Vagina (tissue), 2 donors: Measurements from ENCODE around the gene ZNF385A. TPM values are rescaled to one million over a fixed set of nuclear protein-coding genes. Genes with fewer than 3 reads are reported as not detected.

ENCODE experiments used
- DNase-seq, 2 donors: peaks; one replicate each; pipeline ENCODE4 v3.0.0-alpha.2; 2017; ENCODE audit errors: extremely low spot score in 2 of 2
- H3K27ac ChIP-seq: fragments of 200-600 bp; sonication (generic); one replicate; pipeline ENCODE4 v1.5.1; 2019
- H3K27me3 ChIP-seq: fragments of 200-600 bp; sonication (generic); one replicate; pipeline ENCODE4 v1.5.1; 2019
- H3K36me3 ChIP-seq, 2 donors: fragments of 200-600 bp; sonication (generic); one replicate each; pipeline ENCODE4 v1.5.1; 2017 to 2019
- H3K4me1 ChIP-seq: fragments of 200-600 bp; sonication (generic); one replicate; pipeline ENCODE4 v1.5.1; 2019
- H3K4me3 ChIP-seq, 2 donors: fragments of 200-600 bp; sonication (generic); 1 replicate in 1 of 2; 2 replicates in 1 of 2; pipeline ENCODE4 v1.5.1; 2016 to 2019
- H3K9me3 ChIP-seq: fragments of 200-600 bp; sonication (generic); one replicate; pipeline ENCODE4 v1.5.1; 2019
- POLR2A ChIP-seq, 2 donors: fragments of 450-650 bp; IDR thresholded peaks; one replicate each; pipeline ENCODE4 v1.6.1; 2017; ENCODE audit warnings: antibody characterized with exemption in 2 of 2, mild to moderate bottlenecking in 2 of 2, moderate library complexity in 2 of 2
- POLR2AphosphoS5 ChIP-seq, 2 donors: sonication (generic); formaldehyde crosslinking; IDR thresholded peaks; one replicate each; pipeline ENCODE4 v1.9.0; 2017; ENCODE audit warnings: antibody characterized with exemption in 2 of 2, mild to moderate bottlenecking in 2 of 2, low read depth in 1 of 2; ENCODE audit not compliant: insufficient read depth in 1 of 2
- intact Hi-C: fragments of 100-400 bp; cut with DNase I; formaldehyde crosslinking; loops from one replicate; pipeline ENCODE4 v1.15.1; 2023
- total RNA-seq: library from RNA; depleted of rRNA; stranded (reverse); fragments of >200 nt; gene quantifications from one replicate; pipeline ENCODE4 v1.2.3, GENCODE V29; 2016
- TF ChIP-seq, protein P1 (sequence below), 3 experiments: fragments of 450-650 bp in 2 of 3; fragments of 200-600 bp in 1 of 3; sonication (generic) in 1 of 3; IDR thresholded peaks; one replicate each; pipeline ENCODE4 v1.5.1; 2017 to 2019; ENCODE audit warnings: antibody characterized with exemption in 3 of 3, mild to moderate bottlenecking in 2 of 3, moderate library complexity in 2 of 3

Gene ZNF385A
- total RNA-seq, 1 donor from 2014 or later, result 38.8 TPM

- Histone ChIP-seq H3K27me3 (no peaks in the 10 kb centered on the region), H3K9me3 (no peaks in the 10 kb centered on the region), H3K4me3 (no peak overlapping the region), H3K36me3 (no peaks in the 10 kb centered on the region), H3K4me1 (peaks cover 63% of the 10 kb centered on the region), H3K27ac (peak overlapping the region; percentile 41)
- intact Hi-C loops, result no loop called here
- no peak for TF ChIP-seq POLR2AphosphoS5 (IDR thresholded peaks at IDR 0.05; ENCODE audit: insufficient read depth in 1 of 2, low read depth in 1 of 2)
- TF ChIP-seq, protein P1, sequence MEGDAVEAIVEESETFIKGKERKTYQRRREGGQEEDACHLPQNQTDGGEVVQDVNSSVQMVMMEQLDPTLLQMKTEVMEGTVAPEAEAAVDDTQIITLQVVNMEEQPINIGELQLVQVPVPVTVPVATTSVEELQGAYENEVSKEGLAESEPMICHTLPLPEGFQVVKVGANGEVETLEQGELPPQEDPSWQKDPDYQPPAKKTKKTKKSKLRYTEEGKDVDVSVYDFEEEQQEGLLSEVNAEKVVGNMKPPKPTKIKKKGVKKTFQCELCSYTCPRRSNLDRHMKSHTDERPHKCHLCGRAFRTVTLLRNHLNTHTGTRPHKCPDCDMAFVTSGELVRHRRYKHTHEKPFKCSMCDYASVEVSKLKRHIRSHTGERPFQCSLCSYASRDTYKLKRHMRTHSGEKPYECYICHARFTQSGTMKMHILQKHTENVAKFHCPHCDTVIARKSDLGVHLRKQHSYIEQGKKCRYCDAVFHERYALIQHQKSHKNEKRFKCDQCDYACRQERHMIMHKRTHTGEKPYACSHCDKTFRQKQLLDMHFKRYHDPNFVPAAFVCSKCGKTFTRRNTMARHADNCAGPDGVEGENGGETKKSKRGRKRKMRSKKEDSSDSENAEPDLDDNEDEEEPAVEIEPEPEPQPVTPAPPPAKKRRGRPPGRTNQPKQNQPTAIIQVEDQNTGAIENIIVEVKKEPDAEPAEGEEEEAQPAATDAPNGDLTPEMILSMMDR (IDR thresholded peaks at IDR 0.05), result no peak
- TF ChIP-seq POLR2A (IDR thresholded peaks at IDR 0.05), result no peak
- DNase-seq, result no peak
Measured at GRCh38 chr12:54429014-54429471, 44.5 kb upstream of the ZNF385A start.

DNA sequence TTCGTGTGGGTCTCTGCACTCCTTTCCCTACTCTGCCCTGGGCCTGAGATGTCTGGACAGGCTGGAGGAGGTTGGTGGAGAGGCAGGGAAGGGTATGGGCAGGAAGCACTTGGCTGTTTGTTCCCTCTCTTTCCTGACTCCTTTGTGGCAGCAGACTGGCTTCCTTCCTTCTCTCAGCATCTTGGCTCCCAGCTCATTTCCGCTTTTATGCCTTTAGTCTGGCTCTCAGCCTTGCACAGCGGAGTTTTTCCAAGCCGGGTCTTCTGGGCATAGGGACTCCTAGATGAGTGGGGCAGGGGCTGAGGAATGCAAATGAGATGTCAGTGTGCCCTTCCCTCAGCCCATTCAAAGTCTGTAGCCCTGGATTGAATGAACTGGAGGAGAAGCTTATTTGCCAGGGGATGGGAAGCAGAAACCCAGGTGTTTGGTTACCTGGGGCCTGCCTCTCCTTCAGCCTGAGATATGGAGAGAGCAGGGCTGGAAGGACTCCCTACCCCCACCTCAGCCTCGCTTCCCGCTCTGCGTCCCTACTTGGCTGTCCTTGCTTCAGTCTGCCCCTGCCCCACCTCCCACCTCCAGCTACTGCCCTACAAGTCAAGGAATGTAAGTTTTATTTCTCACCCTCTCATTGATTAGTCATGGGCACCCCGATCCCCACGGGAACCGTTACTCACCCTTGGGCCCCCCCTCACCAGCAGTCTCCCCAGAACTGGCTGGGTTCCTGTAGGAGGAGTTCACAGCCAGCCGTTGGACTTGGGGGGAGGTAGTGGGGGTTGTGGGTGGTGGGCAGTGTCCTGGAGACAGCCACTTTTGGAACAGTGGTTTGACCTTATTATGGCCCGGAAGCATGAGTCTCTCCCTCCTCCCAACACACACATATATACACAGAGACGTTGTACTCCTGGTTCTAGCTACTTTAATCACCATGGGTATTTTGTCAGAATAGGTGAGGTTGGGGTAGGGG is 43.8 kb upstream of the ZNF385A start:
- Histone ChIP-seq H3K4me1 (peaks cover 69% of the 10 kb centered on the region), H3K27me3 (no peaks in the 10 kb centered on the region), H3K4me3 (no peak overlapping the region), H3K27ac (peak overlapping the region; percentile 41), H3K36me3 (no peaks in the 10 kb centered on the region), H3K9me3 (no peaks in the 10 kb centered on the region)
- DNase-seq, result no peak
- TF ChIP-seq POLR2A (IDR thresholded peaks at IDR 0.05), result no peak
- TF ChIP-seq, protein P1 (IDR thresholded peaks at IDR 0.05), result no peak
- peak in 1 of 2 donors; percentile 37 for TF ChIP-seq POLR2AphosphoS5 (IDR thresholded peaks at IDR 0.05; ENCODE audit: insufficient read depth in 1 of 2, low read depth in 1 of 2)
- intact Hi-C loops, result no loop called here

DNA sequence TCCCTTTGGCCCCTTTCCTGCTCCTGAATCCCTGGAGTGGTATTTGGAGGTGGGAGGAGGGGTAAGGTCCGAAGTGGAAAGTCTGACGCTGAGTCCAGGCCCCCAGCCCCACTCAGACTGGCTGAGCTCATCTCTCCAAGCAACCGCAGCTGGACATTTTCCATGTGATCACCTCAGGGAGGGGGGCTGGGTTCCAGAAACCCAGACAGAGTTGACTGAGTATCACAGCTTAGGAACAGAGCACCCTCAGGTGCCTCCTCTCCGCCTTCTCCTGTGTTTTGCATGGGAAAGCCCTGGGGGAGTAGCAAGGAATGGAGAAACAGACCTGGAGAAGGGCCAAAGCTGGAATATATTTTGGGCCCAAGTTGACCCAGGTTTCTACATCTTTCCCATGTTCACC is 42.6 kb upstream of the ZNF385A start:
- peak overlapping the region; percentile 41 for H3K27ac ChIP-seq
- intact Hi-C loops, result no loop called here
- no peaks in the 10 kb centered on the region for H3K36me3 ChIP-seq
- no peaks in the 10 kb centered on the region for H3K27me3 ChIP-seq
- no peak overlapping the region for H3K4me3 ChIP-seq
- H3K4me1 ChIP-seq, result peaks cover 66% of the 10 kb centered on the region
- no peaks in the 10 kb centered on the region for H3K9me3 ChIP-seq
- DNase-seq, result no peak
- TF ChIP-seq, protein P1 (IDR thresholded peaks at IDR 0.05), result no peak
- no peak for TF ChIP-seq POLR2AphosphoS5 (IDR thresholded peaks at IDR 0.05; ENCODE audit: insufficient read depth in 1 of 2, low read depth in 1 of 2)
- no peak for TF ChIP-seq POLR2A (IDR thresholded peaks at IDR 0.05)

DNA sequence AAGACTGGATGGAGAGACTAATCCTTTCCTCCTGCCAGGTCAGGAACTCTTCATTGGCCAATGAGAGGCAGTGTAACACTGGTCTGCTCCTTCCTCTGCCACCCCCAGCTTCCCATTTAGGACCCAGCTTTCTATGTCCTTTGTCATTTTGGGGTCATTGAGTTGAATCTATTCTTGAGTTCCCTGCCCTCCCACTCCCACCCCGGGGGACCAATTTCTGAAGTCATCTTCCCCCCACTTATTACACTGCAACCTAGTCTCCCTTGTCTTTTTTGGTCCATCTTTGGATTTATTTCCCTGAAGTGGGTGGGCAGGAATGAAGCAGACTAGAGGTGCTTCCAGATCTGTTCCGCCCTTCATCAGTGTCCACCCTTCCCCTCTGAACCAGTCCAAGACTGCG is 42.2 kb upstream of the ZNF385A start:
- Histone ChIP-seq H3K4me3 (no peak overlapping the region), H3K9me3 (no peaks in the 10 kb centered on the region), H3K36me3 (no peaks in the 10 kb centered on the region), H3K27me3 (no peaks in the 10 kb centered on the region), H3K4me1 (peaks cover 66% of the 10 kb centered on the region), H3K27ac (peak overlapping the region; percentile 41)
- intact Hi-C loops, result no loop called here
- no peak for DNase-seq
- TF ChIP-seq POLR2AphosphoS5 (IDR thresholded peaks at IDR 0.05; ENCODE audit: insufficient read depth in 1 of 2, low read depth in 1 of 2) (no peak), POLR2A (IDR thresholded peaks at IDR 0.05) (no peak)
- TF ChIP-seq, protein P1 (IDR thresholded peaks at IDR 0.05), result no peak

DNA sequence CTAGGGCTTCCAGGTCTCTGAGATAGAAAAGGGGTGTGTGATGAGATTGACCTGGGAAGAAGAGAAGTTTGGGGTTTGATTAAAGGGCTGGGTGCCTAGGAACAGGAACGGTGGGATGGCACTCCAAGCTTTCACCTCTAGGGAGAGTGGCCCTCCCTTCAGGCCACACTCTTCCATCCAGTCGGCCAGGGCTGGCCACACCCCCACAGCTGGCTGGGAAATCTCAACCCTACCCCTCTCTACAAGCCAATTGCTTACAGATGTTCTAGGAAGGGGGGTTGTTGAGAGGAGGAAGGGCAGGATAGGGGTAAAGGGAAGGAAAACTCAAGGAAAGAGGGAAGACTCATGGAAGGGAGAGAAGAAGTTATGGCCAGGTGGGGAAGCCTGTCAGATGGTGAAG is 41.2 kb upstream of the ZNF385A start:
- Histone ChIP-seq H3K36me3 (no peaks in the 10 kb centered on the region), H3K4me1 (peaks cover 75% of the 10 kb centered on the region), H3K27me3 (no peaks in the 10 kb centered on the region), H3K4me3 (no peak overlapping the region), H3K9me3 (no peaks in the 10 kb centered on the region), H3K27ac (no peak overlapping the region)
- intact Hi-C loops, result no loop called here
- DNase-seq, result no peak
- TF ChIP-seq, protein P1 (IDR thresholded peaks at IDR 0.05), result no peak
- no peak for TF ChIP-seq POLR2AphosphoS5 (IDR thresholded peaks at IDR 0.05; ENCODE audit: insufficient read depth in 1 of 2, low read depth in 1 of 2)
- TF ChIP-seq POLR2A (IDR thresholded peaks at IDR 0.05), result no peak
